Measurements from ENCODE around the gene RPS6KA1.
"Not testable (repeated sequence)": the region's sequence is repeated elsewhere in the genome, so short reads cannot be mapped to it uniquely, and the experiment has no call there.

Gene RPS6KA1

GRCh38 chr1:26593385-26593784 lies 63.8 kb downstream of the RPS6KA1 start:
- H3K27ac ChIP-seq (ENCODE audit: low read depth, low read length, severe bottlenecking), result no peak overlapping the region
- 64 to 88% methylated on average over 1 to 2 of the region's 5 CpGs for WGBS, 2 experiments (ENCODE audit: insufficient coverage in 2 of 2)
- no peak overlapping the region for H3K4me3 ChIP-seq (ENCODE audit: extremely low read depth, insufficient read depth, low read length, poor library complexity, severe bottlenecking)
- H3K4me1 ChIP-seq (ENCODE audit: control insufficient read depth, insufficient read depth, low read length, poor library complexity, severe bottlenecking), result peaks cover 1% of the 10 kb centered on the region
- peaks cover 5% of the 10 kb centered on the region for H3K9me3 ChIP-seq (ENCODE audit: control insufficient read depth, low read length)
- no peaks in the 10 kb centered on the region for H3K36me3 ChIP-seq (ENCODE audit: control insufficient read depth, insufficient read depth, low read length)

- WGBS, 2 experiments (ENCODE audit: insufficient coverage in 2 of 2), result 83 to 91% methylated on average over 2 to 4 of the region's 6 CpGs
- H3K4me3 ChIP-seq (ENCODE audit: extremely low read depth, insufficient read depth, low read length, poor library complexity, severe bottlenecking), result not testable (repeated sequence)
Observed at GRCh38 chr1:26594593-26594992, 65.0 kb downstream of the RPS6KA1 start.

GRCh38 chr1:26597629-26598039 lies 68.1 kb downstream of the RPS6KA1 start:
- WGBS, 2 experiments (ENCODE audit: insufficient coverage in 2 of 2), result no CpG with 5 or more reads among the region's 2 CpGs
- no peak overlapping the region for H3K4me3 ChIP-seq (ENCODE audit: extremely low read depth, insufficient read depth, low read length, poor library complexity, severe bottlenecking)

More at GRCh38 chr1:26594593-26594992, 65.0 kb downstream of the RPS6KA1 start:
- H3K4me1 ChIP-seq (ENCODE audit: control insufficient read depth, insufficient read depth, low read length, poor library complexity, severe bottlenecking); H3K9me3 ChIP-seq (ENCODE audit: control insufficient read depth, low read length); H3K36me3 ChIP-seq (ENCODE audit: control insufficient read depth, insufficient read depth, low read length); H3K27ac ChIP-seq (ENCODE audit: low read depth, low read length, severe bottlenecking): not testable (repeated sequence)

GRCh38 chr1:26598890-26599289 lies 69.3 kb downstream of the RPS6KA1 start:
- WGBS, 2 experiments (ENCODE audit: insufficient coverage in 2 of 2), result 40 to 71% methylated on average over 1 to 2 of the region's 3 CpGs
- Histone ChIP-seq H3K4me1 (ENCODE audit: control insufficient read depth, insufficient read depth, low read length, poor library complexity, severe bottlenecking) (peaks cover 8% of the 10 kb centered on the region), H3K9me3 (ENCODE audit: control insufficient read depth, low read length) (no peaks in the 10 kb centered on the region), H3K36me3 (ENCODE audit: control insufficient read depth, insufficient read depth, low read length) (no peaks in the 10 kb centered on the region), H3K4me3 (ENCODE audit: extremely low read depth, insufficient read depth, low read length, poor library complexity, severe bottlenecking) (no peak overlapping the region), H3K27ac (ENCODE audit: low read depth, low read length, severe bottlenecking) (no peak overlapping the region)

More at GRCh38 chr1:26597629-26598039, 68.1 kb downstream of the RPS6KA1 start:
- Histone ChIP-seq H3K36me3 (ENCODE audit: control insufficient read depth, insufficient read depth, low read length) (no peaks in the 10 kb centered on the region), H3K4me1 (ENCODE audit: control insufficient read depth, insufficient read depth, low read length, poor library complexity, severe bottlenecking) (peaks cover 8% of the 10 kb centered on the region), H3K9me3 (ENCODE audit: control insufficient read depth, low read length) (no peaks in the 10 kb centered on the region), H3K27ac (ENCODE audit: low read depth, low read length, severe bottlenecking) (no peak overlapping the region)

- Histone ChIP-seq H3K4me1 (ENCODE audit: control insufficient read depth, insufficient read depth, low read length, poor library complexity, severe bottlenecking) (peaks cover 8% of the 10 kb centered on the region), H3K27ac (ENCODE audit: low read depth, low read length, severe bottlenecking) (no peak overlapping the region), H3K36me3 (ENCODE audit: control insufficient read depth, insufficient read depth, low read length) (no peaks in the 10 kb centered on the region), H3K9me3 (ENCODE audit: control insufficient read depth, low read length) (no peaks in the 10 kb centered on the region), H3K4me3 (ENCODE audit: extremely low read depth, insufficient read depth, low read length, poor library complexity, severe bottlenecking) (no peak overlapping the region)
- 83% methylated on average over 1 of the region's 2 CpGs; no CpG with 5 or more reads in 1 of the 2 experiments for WGBS, 2 experiments (ENCODE audit: insufficient coverage in 2 of 2)
Observed at GRCh38 chr1:26602378-26602959, 72.9 kb downstream of the RPS6KA1 start.

GRCh38 chr1:26603856-26604255 lies 74.3 kb downstream of the RPS6KA1 start:
- WGBS, 2 experiments (ENCODE audit: insufficient coverage in 2 of 2), result 100% methylated on average over 1 of the region's 4 CpGs; no CpG with 5 or more reads in 1 of the 2 experiments
- Histone ChIP-seq H3K36me3 (ENCODE audit: control insufficient read depth, insufficient read depth, low read length) (no peaks in the 10 kb centered on the region), H3K4me1 (ENCODE audit: control insufficient read depth, insufficient read depth, low read length, poor library complexity, severe bottlenecking) (peaks cover 2% of the 10 kb centered on the region), H3K9me3 (ENCODE audit: control insufficient read depth, low read length) (no peaks in the 10 kb centered on the region), H3K27ac (ENCODE audit: low read depth, low read length, severe bottlenecking) (no peak overlapping the region), H3K4me3 (ENCODE audit: extremely low read depth, insufficient read depth, low read length, poor library complexity, severe bottlenecking) (no peak overlapping the region)

- no peak overlapping the region for H3K27ac ChIP-seq (ENCODE audit: low read depth, low read length, severe bottlenecking)
- no peak overlapping the region for H3K4me3 ChIP-seq (ENCODE audit: extremely low read depth, insufficient read depth, low read length, poor library complexity, severe bottlenecking)
- H3K4me1 ChIP-seq (ENCODE audit: control insufficient read depth, insufficient read depth, low read length, poor library complexity, severe bottlenecking), result no peaks in the 10 kb centered on the region
- WGBS, 2 experiments (ENCODE audit: insufficient coverage in 2 of 2), result 82 to 94% methylated on average over 1 to 3 of the region's 3 CpGs
- no peaks in the 10 kb centered on the region for H3K9me3 ChIP-seq (ENCODE audit: control insufficient read depth, low read length)
- H3K36me3 ChIP-seq (ENCODE audit: control insufficient read depth, insufficient read depth, low read length), result no peaks in the 10 kb centered on the region
Observed at GRCh38 chr1:26607186-26607585, 77.6 kb downstream of the RPS6KA1 start.

- no peaks in the 10 kb centered on the region for H3K4me1 ChIP-seq (ENCODE audit: control insufficient read depth, insufficient read depth, low read length, poor library complexity, severe bottlenecking)
- H3K27ac ChIP-seq (ENCODE audit: low read depth, low read length, severe bottlenecking), result no peak overlapping the region
- WGBS, 2 experiments (ENCODE audit: insufficient coverage in 2 of 2), result 86 to 96% methylated on average over 2 to 4 of the region's 4 CpGs
- H3K36me3 ChIP-seq (ENCODE audit: control insufficient read depth, insufficient read depth, low read length), result no peaks in the 10 kb centered on the region
- H3K9me3 ChIP-seq (ENCODE audit: control insufficient read depth, low read length), result no peaks in the 10 kb centered on the region
- no peak overlapping the region for H3K4me3 ChIP-seq (ENCODE audit: extremely low read depth, insufficient read depth, low read length, poor library complexity, severe bottlenecking)
Observed at GRCh38 chr1:26608895-26609294, 79.3 kb downstream of the RPS6KA1 start.

GRCh38 chr1:26610781-26611180 lies 81.2 kb downstream of the RPS6KA1 start:
- no CpG with 5 or more reads among the region's 2 CpGs for WGBS, 2 experiments (ENCODE audit: insufficient coverage in 2 of 2)

GRCh38 chr1:26612627-26613026 lies 83.1 kb downstream of the RPS6KA1 start:
- H3K27ac ChIP-seq (ENCODE audit: low read depth, low read length, severe bottlenecking); H3K9me3 ChIP-seq (ENCODE audit: control insufficient read depth, low read length); H3K36me3 ChIP-seq (ENCODE audit: control insufficient read depth, insufficient read depth, low read length); H3K4me1 ChIP-seq (ENCODE audit: control insufficient read depth, insufficient read depth, low read length, poor library complexity, severe bottlenecking); H3K4me3 ChIP-seq (ENCODE audit: extremely low read depth, insufficient read depth, low read length, poor library complexity, severe bottlenecking): not testable (repeated sequence)
- 89 to 100% methylated on average over 3 of the region's 4 CpGs for WGBS, 2 experiments (ENCODE audit: insufficient coverage in 2 of 2)

More at GRCh38 chr1:26610781-26611180, 81.2 kb downstream of the RPS6KA1 start:
- no peaks in the 10 kb centered on the region for H3K9me3 ChIP-seq (ENCODE audit: control insufficient read depth, low read length)
- H3K36me3 ChIP-seq (ENCODE audit: control insufficient read depth, insufficient read depth, low read length), result no peaks in the 10 kb centered on the region
- no peak overlapping the region for H3K4me3 ChIP-seq (ENCODE audit: extremely low read depth, insufficient read depth, low read length, poor library complexity, severe bottlenecking)
- H3K4me1 ChIP-seq (ENCODE audit: control insufficient read depth, insufficient read depth, low read length, poor library complexity, severe bottlenecking), result no peaks in the 10 kb centered on the region
- no peak overlapping the region for H3K27ac ChIP-seq (ENCODE audit: low read depth, low read length, severe bottlenecking)

GRCh38 chr1:26614655-26615411 lies 85.3 kb downstream of the RPS6KA1 start:
- H3K9me3 ChIP-seq (ENCODE audit: control insufficient read depth, low read length), result no peaks in the 10 kb centered on the region
- no peaks in the 10 kb centered on the region for H3K36me3 ChIP-seq (ENCODE audit: control insufficient read depth, insufficient read depth, low read length)
- no peak overlapping the region for H3K27ac ChIP-seq (ENCODE audit: low read depth, low read length, severe bottlenecking)
- peaks cover 12% of the 10 kb centered on the region for H3K4me1 ChIP-seq (ENCODE audit: control insufficient read depth, insufficient read depth, low read length, poor library complexity, severe bottlenecking)
- no peak overlapping the region for H3K4me3 ChIP-seq (ENCODE audit: extremely low read depth, insufficient read depth, low read length, poor library complexity, severe bottlenecking)
- no CpG with 5 or more reads among the region's 1 CpG for WGBS, 2 experiments (ENCODE audit: insufficient coverage in 2 of 2)
